ENCODE measurements around the gene TTC1. TPM values are rescaled to one million over a fixed set of nuclear protein-coding genes. Genes with fewer than 3 reads are reported as not detected.
"Not testable (repeated sequence)": the region's sequence is repeated elsewhere in the genome, so short reads cannot be mapped to it uniquely, and the experiment has no call there.

TTC1 gene
- total RNA-seq, 2 experiments from 2014 or later, result 32.6 to 35.1 TPM

GRCh38 chr5:159965838-159966128 lies 43.2 kb upstream of the TTC1 start:
- H3K9me3 ChIP-seq (ENCODE audit: low read length); H4K20me1 ChIP-seq (ENCODE audit: insufficient read depth, low read length); H3K9me2 ChIP-seq (ENCODE audit: insufficient read depth, low read length); DNase-seq (ENCODE audit: low spot score); H3K27ac ChIP-seq (ENCODE audit: low read depth, low read length, poor library complexity, severe bottlenecking); BruUV-seq (replicated peaks); H3K4me2 ChIP-seq (ENCODE audit: low read length); H2AFZ ChIP-seq (ENCODE audit: low read length); H3K79me2 ChIP-seq (ENCODE audit: insufficient read depth, low read depth, low read length); H3K4me3 ChIP-seq (ENCODE audit: low read depth, low read length, poor library complexity, severe bottlenecking); H3K4me1 ChIP-seq (ENCODE audit: insufficient read depth, low read length, poor library complexity, severe bottlenecking); CTCF ChIA-PET (ENCODE audit: unreplicated experiment); H3K36me3 ChIP-seq (ENCODE audit: insufficient read depth, low read length): not testable (repeated sequence)
- peak; percentile 33 for TF ChIP-seq CTCF (conservative IDR thresholded peaks at IDR 0.05; ENCODE audit: low read length)
- intact Hi-C loops (cut with micrococcal nuclease; ENCODE audit: unreplicated experiment), result loop anchor here (5.0 kb wide), 2 partner anchors 678 to 808 kb away; no protein-coding TSS in a partner anchor
- POLR2A ChIA-PET, result interaction anchor here (0.5 to 0.7 kb wide), 2 partner anchors 16 to 467 kb away, joined by 3 to 4 read pairs; no protein-coding TSS in a partner anchor

GRCh38 chr5:159969966-159970365 lies 39.0 kb upstream of the TTC1 start:
- DNase-seq (ENCODE audit: low spot score), result no peak
- H3K9me2 ChIP-seq (ENCODE audit: insufficient read depth, low read length), result no peaks in the 10 kb centered on the region
- no peaks in the 10 kb centered on the region for H3K4me1 ChIP-seq (ENCODE audit: insufficient read depth, low read length, poor library complexity, severe bottlenecking)
- no peak overlapping the region for H2AFZ ChIP-seq (ENCODE audit: low read length)
- no peak for TF ChIP-seq CTCF (conservative IDR thresholded peaks at IDR 0.05; ENCODE audit: low read length)
- TF ChIP-seq EZH2phosphoT487 (IDR thresholded peaks at IDR 0.05; ENCODE audit: borderline replicate concordance, low read depth, low read length), result no peak
- H3K4me2 ChIP-seq (ENCODE audit: low read length), result no peak overlapping the region
- POLR2A ChIA-PET, result no interaction called here
- no peaks in the 10 kb centered on the region for H4K20me1 ChIP-seq (ENCODE audit: insufficient read depth, low read length)
- H3K79me2 ChIP-seq (ENCODE audit: insufficient read depth, low read depth, low read length), result no peaks in the 10 kb centered on the region
- no peaks in the 10 kb centered on the region for H3K9me3 ChIP-seq (ENCODE audit: low read length)
- BruUV-seq (replicated peaks), result no TSS peak
- no peaks in the 10 kb centered on the region for H3K36me3 ChIP-seq (ENCODE audit: insufficient read depth, low read length)
- CTCF ChIA-PET (ENCODE audit: unreplicated experiment), result no interaction called here
- H3K27ac ChIP-seq (ENCODE audit: low read depth, low read length, poor library complexity, severe bottlenecking), result no peak overlapping the region
- intact Hi-C loops (cut with micrococcal nuclease; ENCODE audit: unreplicated experiment), result loop anchor here (5.0 kb wide), 2 partner anchors 683 to 813 kb away; no protein-coding TSS in a partner anchor
- no peak overlapping the region for H3K4me3 ChIP-seq (ENCODE audit: low read depth, low read length, poor library complexity, severe bottlenecking)

- TF ChIP-seq EZH2phosphoT487 (IDR thresholded peaks at IDR 0.05; ENCODE audit: borderline replicate concordance, low read depth, low read length) (no peak), CTCF (conservative IDR thresholded peaks at IDR 0.05; ENCODE audit: low read length) (no peak)
These were observed 37.9 kb upstream of the TTC1 start for GRCh38 chr5:159971038-159971437.

More at GRCh38 chr5:159971038-159971437, 37.9 kb upstream of the TTC1 start:
- H3K4me1 ChIP-seq (ENCODE audit: insufficient read depth, low read length, poor library complexity, severe bottlenecking), result no peaks in the 10 kb centered on the region
- H3K79me2 ChIP-seq (ENCODE audit: insufficient read depth, low read depth, low read length), result no peaks in the 10 kb centered on the region
- no TSS peak for BruUV-seq (replicated peaks)
- H3K4me3 ChIP-seq (ENCODE audit: low read depth, low read length, poor library complexity, severe bottlenecking), result no peak overlapping the region
- POLR2A ChIA-PET, result no interaction called here
- intact Hi-C loops (cut with micrococcal nuclease; ENCODE audit: unreplicated experiment), result no loop called here
- no peaks in the 10 kb centered on the region for H3K36me3 ChIP-seq (ENCODE audit: insufficient read depth, low read length)
- H2AFZ ChIP-seq (ENCODE audit: low read length), result no peak overlapping the region
- DNase-seq (ENCODE audit: low spot score), result no peak
- CTCF ChIA-PET (ENCODE audit: unreplicated experiment), result no interaction called here
- no peak overlapping the region for H3K27ac ChIP-seq (ENCODE audit: low read depth, low read length, poor library complexity, severe bottlenecking)
- H4K20me1 ChIP-seq (ENCODE audit: insufficient read depth, low read length), result no peaks in the 10 kb centered on the region
- no peak overlapping the region for H3K4me2 ChIP-seq (ENCODE audit: low read length)
- no peaks in the 10 kb centered on the region for H3K9me2 ChIP-seq (ENCODE audit: insufficient read depth, low read length)
- no peaks in the 10 kb centered on the region for H3K9me3 ChIP-seq (ENCODE audit: low read length)

Measured in OCI-LY7 (cell line).